ENCODE results near the gene SNX24.

- TF ChIP-seq GATA2 (IDR thresholded peaks at IDR 0.05; ENCODE audit: low read depth, low read length) (no peak), GATA3 (IDR thresholded peaks at IDR 0.05; ENCODE audit: low read depth, low read length) (no peak)
These were observed 139.7 kb downstream of the SNX24 start for GRCh38 chr5:122985006-122985700.

All from SH-SY5Y (cell line).